Stimulated activated CD4-positive, alpha-beta T cell treated with anti-CD3 and anti-CD28 coated beads, Interleukin-4, amount 100 ng/mL, for 24 hours (primary cell): ENCODE results near the gene CCDC157.

Source experiments
- DNase-seq: peaks from one replicate; pipeline ENCODE4 v3.0.0-alpha.2; 2020

The CCDC157 gene

GRCh38 chr22:30356449-30357235 is at the start of gene CCDC157, which contains the start of gene SF3A1:
Gene CCDC157 (plus strand): TSS chr22:30357007. CDS start chr22:30366001, 8,994 bp downstream.
Gene SF3A1 (minus strand): TSS chr22:30356894. CDS start chr22:30356792, 102 bp downstream.
- peak; percentile 89 for DNase-seq

GRCh38 chr22:30307041-30307574 is 49.7 kb upstream of the CCDC157 start:
- DNase-seq = no peak

GRCh38 chr22:30308093-30308492 is 48.7 kb upstream of the CCDC157 start:
- DNase-seq = no peak

- no peak for DNase-seq
Observed at GRCh38 chr22:30308518-30309230, 48.1 kb upstream of the CCDC157 start.

DNA sequence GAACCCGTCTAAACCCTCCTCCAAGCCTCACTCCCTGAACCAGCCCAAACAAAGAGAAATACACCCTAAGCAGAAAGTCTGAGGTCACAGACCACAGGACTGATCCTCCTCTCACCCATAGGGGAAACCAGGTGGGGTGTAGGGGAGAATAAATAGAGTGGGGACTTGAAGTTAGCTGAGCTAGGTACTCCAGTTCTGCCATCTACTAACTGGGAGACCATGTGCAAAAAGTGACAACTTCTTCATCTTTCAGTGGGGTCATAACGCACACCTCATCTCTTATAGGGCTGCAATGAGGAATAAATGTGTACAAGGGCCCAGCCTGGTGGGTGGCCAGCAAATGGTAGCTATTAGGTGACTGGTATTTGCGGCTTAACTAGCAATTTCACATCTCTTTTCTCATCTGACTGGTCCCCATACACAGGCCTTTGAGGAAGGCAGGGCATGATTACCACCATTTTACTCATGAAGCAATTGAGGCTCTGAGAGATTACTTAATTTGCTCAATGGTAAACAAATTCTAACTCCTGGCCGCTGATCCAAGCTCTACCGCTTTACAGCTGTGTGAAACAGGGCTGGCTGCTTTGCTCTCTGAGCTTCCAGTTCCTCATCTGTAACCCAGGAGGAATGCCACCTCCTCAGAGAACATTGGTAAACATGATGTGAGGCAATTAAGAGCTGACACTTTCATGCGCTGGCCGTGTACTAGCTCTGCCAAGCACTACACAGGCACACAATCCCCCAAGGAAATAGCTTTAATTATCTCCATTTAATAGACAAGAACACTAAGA is 46.7 kb upstream of the CCDC157 start:
- no peak for DNase-seq

DNA sequence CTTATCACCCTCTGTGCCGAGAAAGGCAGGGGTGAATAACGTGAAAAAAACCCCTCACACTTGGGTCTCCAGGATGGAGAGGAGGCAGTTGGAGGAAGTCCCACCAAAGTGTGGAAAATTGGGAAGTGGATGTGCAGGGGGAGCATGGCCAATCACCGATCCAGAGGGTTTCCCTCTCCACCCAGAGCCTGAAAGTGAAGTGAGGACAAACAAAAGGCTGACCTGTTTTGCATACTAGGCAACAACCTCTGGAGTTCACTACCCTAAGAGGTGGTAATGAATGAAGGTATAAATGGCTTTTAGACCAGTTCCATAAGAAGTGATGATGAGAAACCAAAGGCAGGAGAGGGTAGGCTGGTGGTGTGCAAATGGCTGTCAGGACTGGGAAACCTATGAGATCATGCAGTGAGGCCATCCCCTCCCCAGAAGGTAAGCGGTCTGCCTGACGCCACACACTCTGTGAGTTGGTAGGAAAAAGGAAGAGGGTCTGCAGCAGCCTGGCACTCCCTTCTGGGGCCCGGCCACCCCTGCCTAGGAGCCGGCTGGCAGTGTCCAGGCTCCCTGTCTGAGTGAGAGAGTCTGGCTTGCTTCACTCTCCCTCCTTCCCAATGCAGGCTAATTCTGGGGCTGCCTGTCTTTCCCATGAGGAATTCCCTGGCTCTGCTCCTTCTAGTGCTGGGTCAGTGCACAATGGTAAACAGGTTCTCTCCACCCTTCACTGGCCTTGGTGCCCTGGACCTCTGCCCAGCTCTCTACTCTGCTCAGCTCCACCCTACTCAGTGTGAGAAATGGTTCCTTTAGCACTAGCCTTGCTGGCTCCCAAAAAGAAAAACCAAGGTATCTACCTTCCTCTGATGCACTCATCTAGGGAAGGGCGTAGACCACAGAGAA is 45.7 kb upstream of the CCDC157 start:
- no peak for DNase-seq

GRCh38 chr22:30312053-30312452 is 44.8 kb upstream of the CCDC157 start:
- no peak for DNase-seq

GRCh38 chr22:30313527-30314363 is 43.1 kb upstream of the CCDC157 start:
- no peak for DNase-seq

DNA sequence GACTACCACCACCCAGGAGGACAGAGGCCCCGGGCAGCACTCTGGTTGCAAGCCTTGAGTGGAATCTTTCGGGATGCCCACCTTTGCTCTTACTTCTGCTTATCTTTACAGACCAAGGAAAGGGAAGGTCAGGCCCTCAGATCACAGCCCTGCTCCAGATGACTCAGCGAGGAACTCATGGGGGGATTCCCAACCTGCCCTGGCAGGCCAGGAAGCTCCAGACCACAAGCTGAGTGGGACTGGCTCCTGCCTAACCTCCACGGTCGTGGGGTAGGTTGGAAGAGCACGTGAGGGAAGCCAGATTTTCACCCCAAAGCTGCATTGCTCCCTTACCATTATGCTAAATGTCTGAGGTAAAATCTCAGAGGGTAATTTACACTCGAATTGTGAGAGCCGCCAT is 41.9 kb upstream of the CCDC157 start:
- peak; percentile 55 for DNase-seq

DNA sequence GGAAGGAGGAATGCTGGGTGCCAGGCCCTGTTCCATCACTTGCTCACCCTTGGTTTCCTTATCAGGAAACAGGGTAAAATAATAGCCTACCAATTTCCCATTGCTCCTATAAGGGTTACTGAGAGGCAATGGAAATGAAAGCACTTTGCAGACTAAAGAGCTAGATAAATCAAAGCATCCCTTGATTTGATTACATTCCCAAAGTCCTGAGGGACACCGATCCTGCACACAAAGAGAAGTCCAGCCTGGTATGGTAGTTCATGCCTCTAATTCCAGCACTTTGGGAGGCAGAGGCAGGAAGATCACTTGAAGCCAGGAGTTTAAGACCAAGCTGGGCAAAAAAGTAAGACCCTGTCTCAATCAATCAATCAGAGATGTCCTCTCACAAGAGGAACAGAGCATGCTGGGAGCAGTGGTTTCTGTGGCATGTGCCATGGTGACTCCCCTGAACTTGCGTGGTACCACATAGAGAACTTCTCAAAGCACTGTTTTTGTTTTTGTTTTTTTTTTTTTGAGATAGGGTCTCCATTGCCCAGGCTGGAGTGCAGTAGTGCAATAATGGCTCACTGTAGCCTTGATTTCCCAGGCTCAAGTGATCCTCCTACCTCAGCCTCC is 40.7 kb upstream of the CCDC157 start:
- DNase-seq = no peak

- no peak for DNase-seq
Observed at GRCh38 chr22:30317778-30318177, 39.0 kb upstream of the CCDC157 start.

DNA sequence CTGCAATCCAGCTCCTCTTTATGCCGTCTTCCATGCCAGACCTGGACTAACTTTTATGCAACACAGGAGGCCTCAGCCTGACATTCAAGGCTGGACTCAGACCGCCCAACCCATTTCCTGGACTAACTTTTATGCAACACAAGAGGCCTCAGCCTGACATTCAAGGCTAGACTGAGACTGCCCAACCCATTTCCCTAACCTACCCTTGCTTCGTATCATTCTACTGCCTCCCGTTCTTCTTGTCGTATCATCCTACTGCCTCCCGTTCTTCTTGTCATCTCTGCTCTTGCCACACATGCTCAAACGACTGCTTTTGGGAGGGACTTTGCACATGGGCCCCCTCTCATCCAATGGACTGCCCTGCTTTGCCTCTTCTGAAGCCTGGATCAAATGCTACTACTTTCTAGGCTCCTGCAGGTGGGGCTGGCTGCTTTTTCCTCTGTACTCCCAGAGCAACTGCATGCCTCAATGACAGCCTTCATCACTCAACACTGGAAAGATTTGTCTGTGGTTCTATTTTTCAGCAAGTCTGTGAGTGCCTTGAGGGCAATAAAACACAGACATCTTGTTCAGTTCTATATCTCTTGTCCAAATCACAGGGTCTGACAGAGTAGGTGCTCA is 37.9 kb upstream of the CCDC157 start:
- DNase-seq = no peak

DNA sequence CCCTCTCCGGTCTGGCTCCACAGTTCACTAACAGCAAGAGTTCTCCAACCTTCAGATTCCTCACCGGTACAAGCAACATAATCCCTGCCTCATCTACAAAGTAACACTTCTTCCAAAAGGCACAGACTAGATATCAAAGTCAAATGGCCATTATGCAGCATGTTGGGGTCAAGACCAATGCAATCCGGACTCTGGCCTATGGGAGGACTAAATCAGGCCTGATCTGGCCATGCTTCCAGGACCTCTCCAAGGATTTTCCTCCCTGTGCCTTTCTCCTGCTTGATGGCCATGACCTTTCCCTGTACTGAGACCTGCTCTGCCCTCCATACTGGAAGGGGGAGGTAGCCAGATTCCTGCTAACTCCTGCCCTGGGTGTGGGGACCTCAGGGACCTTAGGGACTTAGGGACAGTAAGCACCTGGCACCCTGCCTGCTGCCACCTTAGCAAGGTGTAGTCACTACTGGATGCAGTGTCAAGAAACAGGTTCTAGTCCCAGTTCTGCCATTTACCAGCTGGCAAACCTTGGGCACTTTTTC is 36.7 kb upstream of the CCDC157 start:
- no peak for DNase-seq

GRCh38 chr22:30321461-30321860 is 35.3 kb upstream of the CCDC157 start:
- no peak for DNase-seq

GRCh38 chr22:30323246-30323645 is 33.6 kb upstream of the CCDC157 start:
- no peak for DNase-seq

DNA sequence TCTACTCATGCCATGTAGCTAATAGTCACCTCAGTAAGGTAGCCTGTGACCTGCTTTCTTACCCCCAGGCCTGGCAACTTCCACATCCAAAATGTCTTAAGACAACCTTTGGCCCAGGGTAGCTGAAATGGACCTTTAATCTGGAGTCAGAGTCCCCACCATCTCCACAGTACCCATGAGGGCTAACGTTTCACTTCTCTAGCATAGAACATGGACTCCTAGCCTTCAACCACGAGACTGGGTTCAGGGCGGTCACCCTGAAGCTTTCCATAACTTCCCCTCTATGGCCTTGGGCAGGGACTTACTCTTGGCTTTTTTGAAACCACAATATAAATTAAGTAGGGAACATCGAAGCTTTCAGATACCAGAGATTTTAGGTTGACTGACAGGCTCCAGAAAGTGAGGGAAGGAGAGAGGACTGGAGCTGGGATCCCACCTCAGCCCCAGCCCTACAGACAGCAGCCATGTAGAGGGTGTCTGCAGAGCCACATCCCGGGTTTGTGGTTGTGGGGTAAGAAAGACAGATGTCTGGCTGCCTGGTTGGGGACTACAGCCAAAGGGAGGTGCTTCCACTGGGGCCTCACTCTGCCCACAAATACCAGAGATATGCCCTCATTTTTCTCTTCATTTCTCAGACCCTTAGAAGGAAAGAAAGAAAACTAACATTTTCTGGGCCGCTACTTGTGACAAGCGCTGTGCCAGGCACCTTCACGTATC is 32.6 kb upstream of the CCDC157 start:
- peak; percentile 26 for DNase-seq

DNA sequence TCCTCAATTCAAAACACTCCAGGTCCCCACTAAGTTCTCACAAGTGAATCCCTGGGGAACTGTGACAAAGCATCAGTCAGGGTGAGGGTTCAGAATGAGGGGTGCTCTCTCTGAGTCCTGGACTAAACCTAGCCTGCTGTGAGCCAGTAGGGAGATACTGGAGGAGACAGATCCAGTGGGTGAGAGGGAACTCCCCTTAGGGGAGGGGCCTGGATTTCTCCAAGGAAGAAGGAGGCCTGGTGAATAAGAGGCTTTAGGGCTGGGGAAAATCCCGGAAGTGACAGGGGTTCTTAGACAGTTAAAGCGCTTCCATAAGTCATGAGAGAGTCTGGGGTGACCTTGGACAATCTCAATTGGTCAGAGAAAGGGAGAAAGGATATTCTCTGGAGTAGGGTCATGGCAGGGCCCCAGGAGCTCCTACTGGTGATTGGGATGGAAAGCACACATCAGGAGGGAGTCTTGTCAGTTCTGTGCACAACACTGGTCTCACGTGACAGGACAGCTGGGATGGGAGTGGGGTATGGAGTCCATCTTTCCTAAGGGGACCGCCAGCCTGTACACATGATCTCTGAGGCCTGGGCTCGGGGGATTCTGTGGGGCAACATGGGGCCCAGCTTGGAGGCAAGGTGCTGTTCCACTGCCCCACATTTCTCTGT is 31.6 kb upstream of the CCDC157 start:
- DNase-seq = no peak

DNA sequence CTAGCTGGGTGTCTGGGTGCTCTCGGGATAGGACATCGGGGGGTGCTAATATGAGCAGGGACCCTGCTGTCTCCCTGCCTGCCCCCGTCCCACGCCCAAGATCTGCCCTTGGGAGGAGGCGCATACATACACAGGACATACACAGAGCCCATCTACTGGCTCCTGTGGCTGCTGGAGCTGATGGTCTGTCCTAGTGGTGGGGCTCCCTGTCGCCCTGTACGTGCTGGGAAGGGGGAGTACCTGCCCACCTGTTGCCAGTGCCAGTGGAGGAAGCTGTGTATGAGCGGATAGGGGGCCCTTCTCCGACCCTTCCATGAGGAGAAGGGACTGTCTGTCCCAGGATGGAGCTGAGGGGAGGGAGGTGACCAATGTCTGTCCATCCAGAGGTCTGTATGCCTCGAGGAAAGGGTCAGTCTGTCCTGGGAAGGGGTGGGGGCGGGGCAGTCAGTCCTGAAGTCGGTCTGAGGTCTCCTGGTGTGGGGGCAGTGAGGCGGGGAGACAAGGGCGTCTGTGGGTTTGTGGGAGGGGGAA is 31.0 kb upstream of the CCDC157 start:
- DNase-seq = no peak
